Upper lobe of left lung (tissue), 4 donors: ENCODE data around the gene CAV3.

ENCODE experiments used
- CTCF ChIP-seq, 6 experiments: fragments of 450-650 bp in 4 of 6; fragments of 200-600 bp in 2 of 6; sonication (generic) in 2 of 6; IDR thresholded peaks; one replicate each; pipeline ENCODE4 v1.5.1; 2016 to 2019; ENCODE audit warnings: antibody characterized with exemption in 6 of 6
- EP300 ChIP-seq, 4 donors: sonication (generic); formaldehyde crosslinking; IDR thresholded peaks; one replicate each; pipeline ENCODE4 v1.5.1; 2017; ENCODE audit warnings: antibody characterized with exemption in 4 of 4, control low read depth in 2 of 4
- POLR2A ChIP-seq, 4 donors: fragments of 450-650 bp; IDR thresholded peaks; one replicate each; pipeline ENCODE4 v1.5.1; 2016 to 2017; ENCODE audit warnings: antibody characterized with exemption in 4 of 4, mild to moderate bottlenecking in 2 of 4

DNA sequence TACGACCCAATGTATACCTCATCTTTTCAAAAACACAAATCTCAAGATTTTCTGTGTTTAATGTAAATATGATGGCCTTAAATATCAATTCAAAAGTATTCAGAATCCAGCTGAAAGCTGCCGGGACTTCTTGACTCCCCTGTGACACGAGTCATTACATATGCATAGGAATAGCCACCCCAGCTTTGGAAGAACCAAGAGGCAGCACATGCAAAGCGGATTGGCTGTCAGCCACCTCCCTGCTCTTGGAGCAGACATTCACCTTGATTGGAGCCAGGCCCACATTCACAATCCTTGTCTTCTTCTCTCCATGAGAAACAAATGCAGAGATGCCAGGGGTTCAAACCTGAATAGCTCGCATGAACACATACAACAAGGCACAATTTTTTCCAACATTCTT lies 10.8 kb upstream of the CAV3 start:
- no peak for TF ChIP-seq EP300 (IDR thresholded peaks at IDR 0.05)
- no peak for TF ChIP-seq POLR2A (IDR thresholded peaks at IDR 0.05)
- TF ChIP-seq CTCF (IDR thresholded peaks at IDR 0.05): no peak
